IMR-90 (cell line): Measurements from ENCODE around the gene CHPF2.

Experiments used
- BHLHE40 ChIP-seq: fragments of 150-350 bp; IDR thresholded peaks from 2 replicates; pipeline ENCODE4 v1.6.1; 2016; ENCODE audit warnings: mild to moderate bottlenecking, low read depth, low read length
- CHD1 ChIP-seq: IDR thresholded peaks from 2 replicates; pipeline ENCODE4 v1.6.1; 2012; ENCODE audit warnings: low read depth, low read length, improper control_type of control experiment
- CTCF ChIP-seq: conservative IDR thresholded peaks from 2 replicates; pipeline ENCODE4 v1.5.1; 2012; ENCODE audit warnings: mild to moderate bottlenecking, low read depth, low read length, improper control_type of control experiment
- MAFK ChIP-seq: IDR thresholded peaks from 2 replicates; pipeline ENCODE4 v1.6.1; 2012; ENCODE audit warnings: low read depth, low read length, improper control_type of control experiment
- MAZ ChIP-seq: IDR thresholded peaks from 2 replicates; pipeline ENCODE4 v1.6.1; 2012; ENCODE audit warnings: low read depth, mild to moderate bottlenecking, low read length, improper control_type of control experiment, moderate library complexity, borderline replicate concordance
- POLR2A ChIP-seq: IDR thresholded peaks from 2 replicates; pipeline ENCODE4 v1.6.1; 2012; ENCODE audit warnings: mild to moderate bottlenecking, low read depth, low read length
- RAD21 ChIP-seq: IDR thresholded peaks from 2 replicates; pipeline ENCODE4 v1.6.1; 2012; ENCODE audit warnings: low read length, improper control_type of control experiment
- TF ChIP-seq, protein P1 (sequence below): fragments of 150-350 bp; IDR thresholded peaks from 2 replicates; pipeline ENCODE4 v1.6.1; 2016; ENCODE audit warnings: low read depth, mild to moderate bottlenecking, low read length, moderate library complexity, borderline replicate concordance

- no peak for TF ChIP-seq POLR2A
- TF ChIP-seq, protein P1, sequence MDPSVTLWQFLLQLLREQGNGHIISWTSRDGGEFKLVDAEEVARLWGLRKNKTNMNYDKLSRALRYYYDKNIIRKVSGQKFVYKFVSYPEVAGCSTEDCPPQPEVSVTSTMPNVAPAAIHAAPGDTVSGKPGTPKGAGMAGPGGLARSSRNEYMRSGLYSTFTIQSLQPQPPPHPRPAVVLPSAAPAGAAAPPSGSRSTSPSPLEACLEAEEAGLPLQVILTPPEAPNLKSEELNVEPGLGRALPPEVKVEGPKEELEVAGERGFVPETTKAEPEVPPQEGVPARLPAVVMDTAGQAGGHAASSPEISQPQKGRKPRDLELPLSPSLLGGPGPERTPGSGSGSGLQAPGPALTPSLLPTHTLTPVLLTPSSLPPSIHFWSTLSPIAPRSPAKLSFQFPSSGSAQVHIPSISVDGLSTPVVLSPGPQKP = no peak
- TF ChIP-seq MAZ = no peak
- TF ChIP-seq CTCF = no peak
- TF ChIP-seq BHLHE40 = no peak
- no peak for TF ChIP-seq RAD21
- TF ChIP-seq CHD1 = no peak
- TF ChIP-seq MAFK = no peak
Observed at GRCh38 chr7:151274936-151275812, 42.9 kb downstream of the CHPF2 start.
